ENCODE data around the gene EGFL8. TPM values are rescaled to one million over a fixed set of nuclear protein-coding genes. Genes with fewer than 3 reads are reported as not detected.
A peak's percentile ranks its signal among the peaks of the same experiment; 100 is the strongest.

Gene EGFL8
- total and polyA plus RNA-seq, 9 of the 15 experiments (the other 6 are each of a cell fraction or from before 2014, with no cell fraction given): 2.2 to 47.4 (median 14.2) TPM

GRCh38 chr6:32129297-32130088 is 34.9 kb upstream of the EGFL8 start (continued):
- TF ChIP-seq, protein P1, sequence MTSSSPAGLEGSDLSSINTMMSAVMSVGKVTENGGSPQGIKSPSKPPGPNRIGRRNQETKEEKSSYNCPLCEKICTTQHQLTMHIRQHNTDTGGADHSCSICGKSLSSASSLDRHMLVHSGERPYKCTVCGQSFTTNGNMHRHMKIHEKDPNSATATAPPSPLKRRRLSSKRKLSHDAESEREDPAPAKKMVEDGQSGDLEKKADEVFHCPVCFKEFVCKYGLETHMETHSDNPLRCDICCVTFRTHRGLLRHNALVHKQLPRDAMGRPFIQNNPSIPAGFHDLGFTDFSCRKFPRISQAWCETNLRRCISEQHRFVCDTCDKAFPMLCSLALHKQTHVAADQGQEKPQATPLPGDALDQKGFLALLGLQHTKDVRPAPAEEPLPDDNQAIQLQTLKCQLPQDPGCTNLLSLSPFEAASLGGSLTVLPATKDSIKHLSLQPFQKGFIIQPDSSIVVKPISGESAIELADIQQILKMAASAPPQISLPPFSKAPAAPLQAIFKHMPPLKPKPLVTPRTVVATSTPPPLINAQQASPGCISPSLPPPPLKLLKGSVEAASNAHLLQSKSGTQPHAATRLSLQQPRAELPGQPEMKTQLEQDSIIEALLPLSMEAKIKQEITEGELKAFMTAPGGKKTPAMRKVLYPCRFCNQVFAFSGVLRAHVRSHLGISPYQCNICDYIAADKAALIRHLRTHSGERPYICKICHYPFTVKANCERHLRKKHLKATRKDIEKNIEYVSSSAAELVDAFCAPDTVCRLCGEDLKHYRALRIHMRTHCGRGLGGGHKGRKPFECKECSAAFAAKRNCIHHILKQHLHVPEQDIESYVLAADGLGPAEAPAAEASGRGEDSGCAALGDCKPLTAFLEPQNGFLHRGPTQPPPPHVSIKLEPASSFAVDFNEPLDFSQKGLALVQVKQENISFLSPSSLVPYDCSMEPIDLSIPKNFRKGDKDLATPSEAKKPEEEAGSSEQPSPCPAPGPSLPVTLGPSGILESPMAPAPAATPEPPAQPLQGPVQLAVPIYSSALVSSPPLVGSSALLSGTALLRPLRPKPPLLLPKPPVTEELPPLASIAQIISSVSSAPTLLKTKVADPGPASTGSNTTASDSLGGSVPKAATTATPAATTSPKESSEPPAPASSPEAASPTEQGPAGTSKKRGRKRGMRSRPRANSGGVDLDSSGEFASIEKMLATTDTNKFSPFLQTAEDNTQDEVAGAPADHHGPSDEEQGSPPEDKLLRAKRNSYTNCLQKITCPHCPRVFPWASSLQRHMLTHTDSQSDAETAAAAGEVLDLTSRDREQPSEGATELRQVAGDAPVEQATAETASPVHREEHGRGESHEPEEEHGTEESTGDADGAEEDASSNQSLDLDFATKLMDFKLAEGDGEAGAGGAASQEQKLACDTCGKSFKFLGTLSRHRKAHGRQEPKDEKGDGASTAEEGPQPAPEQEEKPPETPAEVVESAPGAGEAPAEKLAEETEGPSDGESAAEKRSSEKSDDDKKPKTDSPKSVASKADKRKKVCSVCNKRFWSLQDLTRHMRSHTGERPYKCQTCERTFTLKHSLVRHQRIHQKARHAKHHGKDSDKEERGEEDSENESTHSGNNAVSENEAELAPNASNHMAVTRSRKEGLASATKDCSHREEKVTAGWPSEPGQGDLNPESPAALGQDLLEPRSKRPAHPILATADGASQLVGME (CRISPR knock-in tag; IDR thresholded peaks at IDR 0.05): 0 out of 2 replicates have a peak, but pooled peaks have one; percentile 15
- TF ChIP-seq, protein P2, sequence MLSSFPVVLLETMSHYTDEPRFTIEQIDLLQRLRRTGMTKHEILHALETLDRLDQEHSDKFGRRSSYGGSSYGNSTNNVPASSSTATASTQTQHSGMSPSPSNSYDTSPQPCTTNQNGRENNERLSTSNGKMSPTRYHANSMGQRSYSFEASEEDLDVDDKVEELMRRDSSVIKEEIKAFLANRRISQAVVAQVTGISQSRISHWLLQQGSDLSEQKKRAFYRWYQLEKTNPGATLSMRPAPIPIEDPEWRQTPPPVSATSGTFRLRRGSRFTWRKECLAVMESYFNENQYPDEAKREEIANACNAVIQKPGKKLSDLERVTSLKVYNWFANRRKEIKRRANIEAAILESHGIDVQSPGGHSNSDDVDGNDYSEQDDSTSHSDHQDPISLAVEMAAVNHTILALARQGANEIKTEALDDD (IDR thresholded peaks at IDR 0.05): no peak
- TF ChIP-seq ZNF133 (CRISPR knock-in tag; IDR thresholded peaks at IDR 0.05): no peak
- TF ChIP-seq FOXA3 (CRISPR knock-in tag; conservative IDR thresholded peaks at IDR 0.05 in 1 of 2, IDR thresholded peaks at IDR 0.05 in 1 of 2): no peak
- TF ChIP-seq HCFC1 (IDR thresholded peaks at IDR 0.05; ENCODE audit: low read depth, low read length): peak; percentile 72
- TF ChIP-seq SIN3B (IDR thresholded peaks at IDR 0.05; ENCODE audit: low read depth): 0 out of 2 replicates have a peak, but pooled peaks have one; percentile 23
- TF ChIP-seq COPS2 (conservative IDR thresholded peaks at IDR 0.05): no peak
- no peak for TF ChIP-seq TARDBP (IDR thresholded peaks at IDR 0.05)
- TF ChIP-seq ZNF253 (CRISPR knock-in tag; conservative IDR thresholded peaks at IDR 0.05): no peak
- no peak; the same call in 1 of the 2 replicates for TF ChIP-seq NFIX (CRISPR knock-in tag; IDR thresholded peaks at IDR 0.05; ENCODE audit: low read depth)
- no peak for TF ChIP-seq ZNF77 (CRISPR knock-in tag; IDR thresholded peaks at IDR 0.05)
- no peak for TF ChIP-seq KAT8 (IDR thresholded peaks at IDR 0.05; ENCODE audit: low read depth)
- no peak for TF ChIP-seq HMGXB4 (CRISPR knock-in tag; IDR thresholded peaks at IDR 0.05)
- TF ChIP-seq ZNF3 (CRISPR knock-in tag; IDR thresholded peaks at IDR 0.05): no peak
- no peak for TF ChIP-seq L3MBTL2 (IDR thresholded peaks at IDR 0.05)
- TF ChIP-seq HLTF (IDR thresholded peaks at IDR 0.05): no peak
- TF ChIP-seq, protein P3, sequence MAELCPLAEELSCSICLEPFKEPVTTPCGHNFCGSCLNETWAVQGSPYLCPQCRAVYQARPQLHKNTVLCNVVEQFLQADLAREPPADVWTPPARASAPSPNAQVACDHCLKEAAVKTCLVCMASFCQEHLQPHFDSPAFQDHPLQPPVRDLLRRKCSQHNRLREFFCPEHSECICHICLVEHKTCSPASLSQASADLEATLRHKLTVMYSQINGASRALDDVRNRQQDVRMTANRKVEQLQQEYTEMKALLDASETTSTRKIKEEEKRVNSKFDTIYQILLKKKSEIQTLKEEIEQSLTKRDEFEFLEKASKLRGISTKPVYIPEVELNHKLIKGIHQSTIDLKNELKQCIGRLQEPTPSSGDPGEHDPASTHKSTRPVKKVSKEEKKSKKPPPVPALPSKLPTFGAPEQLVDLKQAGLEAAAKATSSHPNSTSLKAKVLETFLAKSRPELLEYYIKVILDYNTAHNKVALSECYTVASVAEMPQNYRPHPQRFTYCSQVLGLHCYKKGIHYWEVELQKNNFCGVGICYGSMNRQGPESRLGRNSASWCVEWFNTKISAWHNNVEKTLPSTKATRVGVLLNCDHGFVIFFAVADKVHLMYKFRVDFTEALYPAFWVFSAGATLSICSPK (IDR thresholded peaks at IDR 0.05; ENCODE audit: borderline replicate concordance): no peak

Measured in K562 (cell line).